ENCODE results near the gene OR2A25. TPM values are rescaled to one million over a fixed set of nuclear protein-coding genes. Genes with fewer than 3 reads are reported as not detected.
"Not testable (repeated sequence)": the region's sequence is repeated elsewhere in the genome, so short reads cannot be mapped to it uniquely, and the experiment has no call there.

The OR2A25 gene
- polyA plus RNA-seq, 3 donors: not detected

GRCh38 chr7:144049491-144049890, 20.1 kb upstream of the OR2A25 start:
- Mint-ChIP-seq H3K4me3 (no peak overlapping the region), H3K4me1 (no peaks in the 10 kb centered on the region), H3K36me3 (no peaks in the 10 kb centered on the region), H3K27me3 (ENCODE audit: low read depth in 3 of 3) (peaks cover 0 to 3% (median 3%) of the 10 kb centered on the region in 3 donors), H3K27ac (no peak overlapping the region), H3K9me3 (peaks cover 0 to 5% (median 1%) of the 10 kb centered on the region in 7 donors)
- H4K20me1 ChIP-seq (ENCODE audit: insufficient read depth, low read length): no peaks in the 10 kb centered on the region
- no peaks in the 10 kb centered on the region for H3K4me1 ChIP-seq (ENCODE audit: control insufficient read depth in 1 of 2, insufficient read depth in 2 of 2, low read length in 2 of 2)
- H3K4me3 ChIP-seq (replicated peaks in 1 of 3; ENCODE audit: low read depth in 2 of 3, low read length in 3 of 3): no peak overlapping the region
- H3K4me2 ChIP-seq (replicated peaks; ENCODE audit: extremely low read depth, low read length, poor library complexity, severe bottlenecking): no peak overlapping the region
- H3K36me3 ChIP-seq (replicated peaks in 1 of 2; ENCODE audit: control insufficient read depth in 1 of 2, insufficient read depth in 2 of 2, low read length in 2 of 2): no peaks in the 10 kb centered on the region
- no peak overlapping the region for H3K9ac ChIP-seq (ENCODE audit: insufficient read depth, low read length, poor library complexity, severe bottlenecking)
- no peaks in the 10 kb centered on the region for H3K9me3 ChIP-seq (replicated peaks in 1 of 2; ENCODE audit: control insufficient read depth in 1 of 2, insufficient read depth in 1 of 2, low read length in 2 of 2)
- intact Hi-C loops (cut with micrococcal nuclease): no loop called here
- no peaks in the 10 kb centered on the region for H3K27me3 ChIP-seq (ENCODE audit: control insufficient read depth in 2 of 2, insufficient read depth in 2 of 2, low read length in 2 of 2)
- WGBS (ENCODE audit: insufficient coverage): no CpG with 5 or more reads among the region's 2 CpGs
- H2AFZ ChIP-seq (ENCODE audit: insufficient read depth, low read depth, low read length, poor library complexity, severe bottlenecking): no peak overlapping the region
- no peak for TF ChIP-seq CTCF (IDR thresholded peaks at IDR 0.05)
- no peak for DNase-seq
- no peaks in the 10 kb centered on the region for H3K79me2 ChIP-seq (ENCODE audit: insufficient read depth, low read length)
- H3K27ac ChIP-seq (ENCODE audit: low read depth in 1 of 2, low read length in 2 of 2): no peak overlapping the region

GRCh38 chr7:144050093-144050492, 19.5 kb upstream of the OR2A25 start:
- Histone ChIP-seq H2AFZ (ENCODE audit: insufficient read depth, low read depth, low read length, poor library complexity, severe bottlenecking) (no peak overlapping the region), H3K9me3 (replicated peaks in 1 of 2; ENCODE audit: control insufficient read depth in 1 of 2, insufficient read depth in 1 of 2, low read length in 2 of 2) (no peaks in the 10 kb centered on the region), H3K4me3 (replicated peaks in 1 of 3; ENCODE audit: low read depth in 2 of 3, low read length in 3 of 3) (no peak overlapping the region), H4K20me1 (ENCODE audit: insufficient read depth, low read length) (no peaks in the 10 kb centered on the region), H3K27me3 (ENCODE audit: control insufficient read depth in 2 of 2, insufficient read depth in 2 of 2, low read length in 2 of 2) (no peaks in the 10 kb centered on the region), H3K36me3 (replicated peaks in 1 of 2; ENCODE audit: control insufficient read depth in 1 of 2, insufficient read depth in 2 of 2, low read length in 2 of 2) (no peaks in the 10 kb centered on the region), H3K4me2 (replicated peaks; ENCODE audit: extremely low read depth, low read length, poor library complexity, severe bottlenecking) (no peak overlapping the region), H3K27ac (ENCODE audit: low read depth in 1 of 2, low read length in 2 of 2) (no peak overlapping the region), H3K9ac (ENCODE audit: insufficient read depth, low read length, poor library complexity, severe bottlenecking) (no peak overlapping the region), H3K79me2 (ENCODE audit: insufficient read depth, low read length) (no peaks in the 10 kb centered on the region), H3K4me1 (ENCODE audit: control insufficient read depth in 1 of 2, insufficient read depth in 2 of 2, low read length in 2 of 2) (no peaks in the 10 kb centered on the region)
- intact Hi-C loops (cut with micrococcal nuclease): no loop called here
- TF ChIP-seq CTCF (IDR thresholded peaks at IDR 0.05): no peak
- peaks cover 0 to 5% (median 1%) of the 10 kb centered on the region in 7 donors for H3K9me3 Mint-ChIP-seq
- DNase-seq: no peak
- H3K4me1 Mint-ChIP-seq: no peaks in the 10 kb centered on the region
- H3K27ac Mint-ChIP-seq: no peak overlapping the region
- WGBS (ENCODE audit: insufficient coverage): 97% methylated on average over 3 of the region's 3 CpGs
- peaks cover 0 to 3% (median 3%) of the 10 kb centered on the region in 3 donors for H3K27me3 Mint-ChIP-seq (ENCODE audit: low read depth in 3 of 3)
- no peak overlapping the region for H3K4me3 Mint-ChIP-seq
- no peaks in the 10 kb centered on the region for H3K36me3 Mint-ChIP-seq

- H3K4me2 ChIP-seq (replicated peaks; ENCODE audit: extremely low read depth, low read length, poor library complexity, severe bottlenecking); H3K79me2 ChIP-seq (ENCODE audit: insufficient read depth, low read length); H3K27ac ChIP-seq (ENCODE audit: low read depth in 1 of 2, low read length in 2 of 2); H3K36me3 ChIP-seq (replicated peaks in 1 of 2; ENCODE audit: control insufficient read depth in 1 of 2, insufficient read depth in 2 of 2, low read length in 2 of 2); H3K27me3 ChIP-seq (ENCODE audit: control insufficient read depth in 2 of 2, insufficient read depth in 2 of 2, low read length in 2 of 2); H3K36me3 Mint-ChIP-seq; H2AFZ ChIP-seq (ENCODE audit: insufficient read depth, low read depth, low read length, poor library complexity, severe bottlenecking); intact Hi-C loops (cut with micrococcal nuclease); H3K4me1 ChIP-seq (ENCODE audit: control insufficient read depth in 1 of 2, insufficient read depth in 2 of 2, low read length in 2 of 2); H3K4me3 Mint-ChIP-seq; DNase-seq; H4K20me1 ChIP-seq (ENCODE audit: insufficient read depth, low read length); H3K9ac ChIP-seq (ENCODE audit: insufficient read depth, low read length, poor library complexity, severe bottlenecking); H3K4me3 ChIP-seq (replicated peaks in 1 of 3; ENCODE audit: low read depth in 2 of 3, low read length in 3 of 3); H3K27me3 Mint-ChIP-seq (ENCODE audit: low read depth in 3 of 3); H3K9me3 Mint-ChIP-seq; H3K9me3 ChIP-seq (replicated peaks in 1 of 2; ENCODE audit: control insufficient read depth in 1 of 2, insufficient read depth in 1 of 2, low read length in 2 of 2); H3K4me1 Mint-ChIP-seq: not testable (repeated sequence)
- peak overlapping the region in 1 of 7 donors; percentile 30 for H3K27ac Mint-ChIP-seq
- WGBS (ENCODE audit: insufficient coverage): 92% methylated on average over 7 of the region's 8 CpGs
Observed at GRCh38 chr7:144050884-144051283, 18.7 kb upstream of the OR2A25 start.
